M059J (cell line): ENCODE measurements around the gene HDDC3. TPM values are rescaled to one million over a fixed set of nuclear protein-coding genes. Genes with fewer than 3 reads are reported as not detected.
A peak's percentile ranks its signal among the peaks of the same experiment; 100 is the strongest.
"Not testable (repeated sequence)": the region's sequence is repeated elsewhere in the genome, so short reads cannot be mapped to it uniquely, and the experiment has no call there.

ENCODE experiments used
- DNase-seq: peaks from one replicate; pipeline ENCODE4 v3.0.0-alpha.2; 2012; ENCODE audit warnings: low read depth
- total RNA-seq: library from RNA; depleted of rRNA; stranded (reverse); fragments of >200 nt; shearing (Covaris generic); gene quantifications from 2 replicates; pipeline ENCODE4 v1.2.3, GENCODE V29; 2014

HDDC3 gene
- total RNA-seq, 1 experiment from 2014 or later: 9.9 TPM

DNA sequence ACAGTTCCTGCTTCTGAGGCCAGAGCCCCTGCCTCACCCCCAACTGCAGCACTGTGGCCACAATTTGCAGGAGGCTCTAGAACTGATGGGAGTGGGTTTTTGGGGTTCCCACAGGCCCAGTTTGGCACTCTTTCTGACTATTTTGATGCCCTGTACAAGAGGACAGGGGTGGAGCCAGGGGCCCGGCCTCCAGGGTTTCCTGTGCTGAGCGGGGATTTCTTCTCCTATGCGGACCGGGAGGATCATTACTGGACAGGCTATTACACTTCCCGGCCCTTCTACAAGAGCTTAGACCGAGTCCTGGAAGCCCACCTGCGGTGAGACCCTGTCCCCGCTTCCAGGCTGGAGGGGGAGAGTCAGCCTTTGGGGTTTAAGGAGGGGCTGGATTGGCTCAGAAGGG, 22.4 kb downstream of the HDDC3 start:
- DNase-seq: no peak

DNA sequence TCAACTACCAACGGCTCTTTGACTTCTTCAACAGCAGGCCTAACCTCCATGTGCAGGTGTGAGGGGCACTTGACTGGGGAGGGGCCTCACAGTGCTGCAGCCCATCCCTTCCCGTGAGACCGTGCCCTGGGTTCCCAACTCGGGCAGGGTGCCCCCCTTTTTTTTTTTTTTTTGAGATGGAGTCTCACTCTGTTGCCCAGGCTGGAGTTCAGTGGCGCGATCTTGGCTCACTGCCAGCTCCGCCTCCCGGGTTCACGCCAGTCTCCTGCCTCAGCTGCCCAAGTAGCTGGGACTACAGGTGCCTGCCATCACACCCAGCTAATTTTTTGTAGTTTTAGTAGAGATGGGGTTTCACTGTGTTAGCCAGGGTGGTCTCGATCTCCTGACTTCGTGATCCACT, 22.9 kb downstream of the HDDC3 start:
- not testable (repeated sequence) for DNase-seq

DNA sequence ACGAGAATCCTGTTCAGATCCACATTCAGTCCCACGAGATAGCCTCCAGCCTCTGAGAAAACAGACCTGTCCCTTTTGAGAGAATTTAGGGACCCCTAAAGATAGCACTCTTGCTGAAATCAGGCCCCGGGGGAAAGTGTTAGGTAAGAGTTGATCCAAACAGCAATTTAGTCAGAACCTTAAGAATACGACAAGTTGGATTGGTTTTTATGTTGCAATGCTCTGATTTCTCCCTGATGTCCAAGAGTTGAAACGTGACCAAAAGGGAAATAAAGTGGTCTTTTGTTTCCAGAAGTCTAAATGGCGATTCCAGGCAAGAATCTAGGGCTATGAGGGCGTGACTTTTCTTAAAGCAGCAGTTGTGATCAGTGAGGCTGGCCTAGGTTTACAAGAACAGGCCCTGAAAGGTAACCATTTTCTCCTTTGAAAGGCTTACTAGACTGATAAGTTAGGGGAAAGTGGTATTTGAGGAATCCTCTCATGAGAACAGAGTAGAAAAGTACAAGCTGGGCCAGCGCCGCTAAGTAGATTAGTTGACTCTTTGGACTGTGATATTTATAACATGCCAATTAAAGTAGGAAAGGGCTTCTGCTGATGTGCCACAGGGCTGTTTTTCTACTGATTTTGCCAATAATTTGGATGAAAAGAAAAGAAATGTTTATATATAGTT, 24.4 kb downstream of the HDDC3 start:
- DNase-seq: no peak

DNA sequence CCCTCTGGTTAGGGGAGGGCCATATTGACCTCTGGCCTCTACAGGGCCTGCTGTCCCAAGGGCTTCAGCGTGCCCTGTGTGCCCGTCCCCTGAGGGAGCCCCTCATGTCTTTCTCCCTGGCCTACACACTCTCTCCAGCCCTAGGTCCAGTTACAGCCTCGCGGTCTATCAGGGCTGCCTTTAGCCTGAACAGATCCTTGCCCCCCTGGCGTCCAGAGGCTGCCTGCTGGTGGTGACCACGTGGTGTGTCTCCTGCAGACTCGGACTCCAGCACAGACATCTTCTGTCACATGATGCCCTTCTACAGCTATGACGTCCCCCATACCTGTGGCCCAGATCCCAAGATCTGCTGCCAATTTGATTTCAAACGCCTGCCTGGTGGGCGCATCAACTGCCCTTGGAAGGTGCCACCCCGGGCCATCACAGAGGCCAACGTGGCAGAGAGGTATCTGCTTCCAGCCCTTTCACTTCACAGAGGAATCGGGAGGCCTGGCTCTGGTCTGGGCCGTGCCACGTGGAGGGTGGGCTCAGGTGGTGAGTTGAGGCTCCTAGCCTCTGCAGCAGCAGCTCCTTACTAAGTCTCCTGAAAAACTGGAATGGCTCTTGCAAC, 25.2 kb downstream of the HDDC3 start:
- DNase-seq: no peak

DNA sequence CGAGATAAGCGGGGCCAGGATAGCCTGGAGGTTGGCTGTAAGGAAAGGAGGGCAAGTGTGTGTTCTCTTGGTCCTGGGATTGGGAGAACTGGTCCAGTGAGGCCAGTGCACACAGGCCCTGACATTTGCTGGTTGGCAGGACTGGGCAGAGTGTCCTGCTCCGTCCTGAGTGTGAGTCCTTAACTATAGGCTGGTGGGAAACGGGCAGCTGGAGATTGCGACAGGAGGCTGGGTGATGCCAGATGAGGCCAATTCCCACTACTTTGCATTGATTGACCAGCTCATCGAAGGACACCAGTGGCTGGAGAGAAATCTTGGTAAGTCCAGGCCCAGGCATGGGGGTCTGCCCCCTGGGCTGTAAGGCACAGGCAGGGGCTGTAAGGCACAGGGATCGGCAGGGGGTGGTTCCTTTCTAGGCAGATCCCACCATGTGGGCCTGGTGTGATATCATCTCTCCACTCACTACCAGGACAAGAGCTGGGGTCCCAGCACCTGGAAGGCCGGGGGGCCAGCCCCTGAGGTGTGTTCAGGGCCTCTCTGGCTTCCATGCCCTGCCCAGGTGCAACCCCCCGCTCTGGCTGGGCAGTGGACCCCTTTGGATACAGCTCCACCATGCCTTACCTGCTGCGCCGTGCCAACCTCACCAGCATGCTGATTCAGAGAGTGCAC, 26.0 kb downstream of the HDDC3 start:
- DNase-seq: no peak

DNA sequence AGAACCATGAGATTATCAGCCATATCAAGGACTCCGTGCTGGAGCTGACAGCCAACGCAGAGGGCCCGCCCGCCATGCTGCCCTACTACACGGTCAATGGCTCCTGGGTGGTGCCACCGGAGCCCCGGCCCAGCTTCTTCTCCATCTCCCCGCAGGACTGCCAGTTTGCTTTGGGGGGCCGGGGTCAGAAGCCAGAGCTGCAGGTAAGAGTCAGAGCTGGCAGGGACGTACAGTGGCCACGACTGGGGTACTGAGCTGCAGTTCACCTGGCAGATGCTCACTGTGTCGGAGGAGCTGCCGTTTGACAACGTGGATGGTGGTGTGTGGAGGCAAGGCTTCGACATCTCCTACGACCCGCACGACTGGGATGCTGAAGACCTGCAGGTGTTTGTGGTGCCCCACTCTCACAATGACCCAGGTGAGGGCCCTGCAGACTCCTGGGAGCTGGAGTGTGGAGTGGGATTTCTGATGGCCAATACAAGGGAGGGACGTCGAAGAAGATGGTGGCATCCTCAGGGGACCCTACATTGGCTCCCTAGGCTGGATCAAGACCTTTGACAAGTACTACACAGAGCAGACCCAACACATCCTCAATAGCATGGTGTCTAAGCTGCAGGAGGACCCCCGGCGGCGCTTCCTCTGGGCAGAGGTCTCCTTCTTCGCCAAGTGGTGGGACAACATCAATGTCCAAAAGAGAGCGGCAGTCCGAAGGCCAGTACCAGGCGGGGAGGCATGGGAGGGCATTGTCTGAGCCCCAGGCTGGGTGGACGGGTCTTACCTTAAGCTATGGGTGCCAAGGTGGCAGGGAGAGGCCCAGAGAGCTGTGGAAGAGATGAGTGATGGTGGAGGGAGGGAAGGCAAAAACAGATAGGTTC, 26.8 kb downstream of the HDDC3 start:
- DNase-seq: no peak

DNA sequence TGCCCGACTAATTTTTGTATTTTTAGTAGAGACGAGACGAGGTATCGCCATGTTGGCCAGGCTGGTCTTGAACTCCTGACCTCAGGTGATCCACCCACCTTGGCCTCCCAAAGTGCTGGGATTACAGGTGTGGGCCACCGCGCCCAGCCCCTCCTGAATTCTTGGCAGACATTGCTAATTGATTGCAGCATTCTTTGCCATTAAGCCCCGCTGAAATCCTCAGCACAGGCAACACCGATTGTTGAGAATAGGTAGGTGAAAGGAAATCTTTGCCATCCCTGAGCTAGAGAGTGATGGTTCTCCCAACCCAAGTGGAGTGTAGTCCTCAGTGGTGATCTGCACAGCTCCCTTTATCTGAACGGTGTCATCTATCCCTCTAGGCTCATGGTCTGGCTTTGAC, 27.6 kb downstream of the HDDC3 start:
- no peak for DNase-seq

DNA sequence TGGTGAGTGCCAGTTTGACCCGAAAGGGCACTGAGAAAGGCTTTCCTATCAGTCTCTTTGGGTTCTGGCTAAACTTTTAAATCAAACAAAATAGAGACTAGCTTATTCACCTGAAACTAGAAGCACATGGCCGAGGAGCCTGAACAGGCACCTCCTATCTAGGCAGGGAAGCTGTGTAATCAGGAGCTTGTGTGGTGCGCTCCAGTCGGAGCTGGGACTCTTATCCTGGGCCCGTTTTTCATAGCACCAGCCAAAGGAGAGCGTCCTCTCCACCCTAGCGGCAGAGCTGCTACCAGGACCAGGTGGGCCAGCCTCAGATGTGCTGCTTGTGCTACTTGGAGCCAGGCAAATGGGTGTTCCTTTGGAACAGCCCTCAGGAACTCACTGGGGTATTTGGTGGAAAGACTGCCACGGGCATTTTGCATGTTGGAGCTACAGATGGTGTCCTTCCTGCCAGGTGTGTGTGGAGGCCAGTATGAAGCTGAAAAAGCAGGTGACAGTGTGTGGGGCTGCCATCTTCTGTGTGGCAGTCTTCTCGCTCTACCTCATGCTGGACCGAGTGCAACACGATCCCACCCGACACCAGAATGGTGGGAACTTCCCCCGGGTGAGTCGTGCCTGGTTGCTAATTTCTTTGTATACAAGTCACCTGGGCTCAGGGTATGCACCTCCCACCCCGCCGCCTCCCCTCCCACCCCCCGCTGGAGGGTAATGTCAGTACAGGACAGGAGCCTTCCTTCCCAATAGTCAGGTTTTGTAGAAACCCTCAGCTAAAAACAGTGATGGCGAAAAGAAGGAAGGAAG, 28.4 kb downstream of the HDDC3 start:
- DNase-seq: no peak

DNA sequence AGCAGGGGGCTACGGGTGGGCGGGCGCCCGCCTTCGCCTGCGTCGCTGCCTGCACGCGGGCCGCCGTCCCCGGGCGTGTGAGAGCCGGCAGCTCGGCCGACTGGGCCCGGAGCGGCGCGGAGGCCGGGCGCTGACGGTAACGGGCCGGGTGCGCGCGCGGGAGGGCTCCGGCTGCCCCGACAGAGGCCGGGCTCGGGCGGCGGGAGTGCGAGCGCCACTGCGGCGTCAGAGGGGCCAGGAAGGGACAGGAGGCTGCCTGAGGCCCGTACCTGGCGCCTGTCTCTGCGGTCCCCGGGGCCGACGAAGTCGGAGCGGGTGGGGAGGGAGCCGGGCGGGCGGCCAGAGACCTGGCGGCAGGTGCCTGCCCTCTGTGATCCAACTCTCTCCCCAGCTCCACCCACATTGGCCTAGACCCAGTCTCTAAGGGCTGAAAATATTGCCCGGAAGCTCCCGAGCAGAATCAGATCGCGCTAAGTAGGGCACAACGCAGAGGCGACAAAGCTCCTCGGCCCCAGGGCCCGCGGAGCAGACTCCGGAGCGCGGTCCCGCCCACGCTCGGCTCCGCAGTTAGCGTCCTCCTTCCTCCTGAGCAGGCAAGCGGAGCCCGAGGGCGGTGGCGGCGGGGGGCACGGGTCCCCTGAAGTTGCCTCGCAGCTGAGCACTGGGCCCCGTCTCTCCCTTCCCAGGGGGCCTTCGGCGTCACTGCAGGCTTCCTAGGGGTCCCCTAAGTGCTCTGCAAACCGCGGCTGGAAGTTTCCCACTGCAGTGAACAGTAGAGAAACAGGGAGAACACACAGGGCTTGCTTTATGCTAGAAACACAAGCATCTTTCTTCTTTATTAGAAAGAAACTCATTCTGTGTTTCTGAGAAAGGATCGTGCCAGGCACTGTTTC, 29.3 kb downstream of the HDDC3 start, which contains the start of gene MAN2A2:
TSS of gene MAN2A2 (plus strand) at position 463 of the 893 bp plus-strand sequence. CDS start 906 bp downstream, outside the sequence.
- DNase-seq: peak; percentile 54

DNA sequence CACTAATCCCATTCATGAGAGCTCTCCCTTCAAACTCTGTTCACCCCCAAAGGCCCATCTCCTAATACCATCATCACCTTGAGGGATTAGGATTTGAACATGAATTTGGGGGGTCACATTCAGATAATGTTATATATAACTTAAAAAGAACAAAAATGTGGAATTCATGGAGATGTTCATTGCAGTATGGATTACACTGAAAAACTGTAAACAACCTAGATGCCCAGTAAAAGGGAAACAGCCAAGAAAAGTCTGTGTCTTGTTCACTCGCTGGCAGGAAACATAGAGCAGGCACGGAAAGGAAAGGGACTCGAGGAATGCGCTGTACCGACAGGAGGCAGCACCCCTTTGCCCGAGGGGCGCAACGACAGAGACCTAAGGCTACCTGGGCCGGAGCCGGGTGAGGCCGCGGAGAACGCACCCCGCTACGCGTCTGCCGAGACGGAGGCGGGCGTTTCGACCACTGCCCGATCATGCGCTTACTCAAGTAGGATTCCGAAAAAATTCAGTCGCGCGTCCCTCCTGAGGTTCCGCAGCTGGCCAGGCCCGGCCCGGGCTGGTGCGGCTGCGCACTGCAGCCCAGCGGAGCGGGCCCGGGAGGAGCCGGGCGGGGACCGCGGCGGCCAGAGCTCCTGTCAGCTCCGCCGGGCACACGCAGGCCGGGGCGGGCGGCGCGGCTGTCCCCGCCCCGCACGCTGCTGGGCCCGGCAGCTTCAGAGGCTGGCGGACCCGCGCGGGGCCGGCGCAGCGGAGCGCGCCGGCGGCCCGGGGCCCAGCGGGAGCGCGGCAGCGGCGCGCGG, 30.1 kb downstream of the HDDC3 start:
- peak; percentile 75 for DNase-seq

DNA sequence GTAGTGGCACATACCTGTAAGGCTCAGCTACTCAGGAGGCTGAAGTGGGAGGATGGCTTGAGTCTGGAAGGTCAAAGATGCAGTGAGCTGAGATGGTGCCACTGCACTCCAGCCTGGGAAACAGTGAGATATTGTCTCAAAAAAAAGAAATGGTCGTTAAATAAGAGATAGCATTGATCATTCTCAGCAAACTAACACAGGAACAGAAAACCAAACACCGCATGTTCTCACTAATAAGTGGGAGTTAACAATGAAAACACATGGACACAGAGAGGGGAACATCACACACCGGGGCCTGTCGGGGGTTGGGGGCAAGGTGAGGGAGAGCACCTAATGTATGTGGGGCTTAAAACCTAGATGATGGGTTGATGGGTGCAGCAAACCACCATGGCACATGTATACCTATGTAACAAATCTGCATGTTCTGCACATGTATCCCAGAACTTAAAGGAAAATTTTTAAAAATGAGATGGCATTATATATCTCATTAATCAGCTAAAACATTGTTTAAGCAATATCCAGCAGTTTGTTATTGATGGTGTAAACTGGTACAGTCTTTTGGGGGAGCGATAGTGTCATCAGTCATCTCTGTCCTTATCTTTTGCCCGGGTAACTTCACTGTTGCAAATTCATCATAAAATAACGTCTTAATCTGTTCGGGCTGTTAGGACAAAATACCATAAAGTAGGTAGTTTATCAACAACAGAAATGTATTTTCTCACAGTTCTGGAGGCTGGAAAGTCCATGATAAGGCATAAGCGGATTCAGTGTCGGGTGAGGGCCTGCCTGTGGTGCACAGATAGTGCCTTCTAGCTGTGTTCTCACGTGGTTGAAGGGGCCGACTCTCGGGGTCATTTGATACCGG, 30.9 kb downstream of the HDDC3 start:
- no peak for DNase-seq

DNA sequence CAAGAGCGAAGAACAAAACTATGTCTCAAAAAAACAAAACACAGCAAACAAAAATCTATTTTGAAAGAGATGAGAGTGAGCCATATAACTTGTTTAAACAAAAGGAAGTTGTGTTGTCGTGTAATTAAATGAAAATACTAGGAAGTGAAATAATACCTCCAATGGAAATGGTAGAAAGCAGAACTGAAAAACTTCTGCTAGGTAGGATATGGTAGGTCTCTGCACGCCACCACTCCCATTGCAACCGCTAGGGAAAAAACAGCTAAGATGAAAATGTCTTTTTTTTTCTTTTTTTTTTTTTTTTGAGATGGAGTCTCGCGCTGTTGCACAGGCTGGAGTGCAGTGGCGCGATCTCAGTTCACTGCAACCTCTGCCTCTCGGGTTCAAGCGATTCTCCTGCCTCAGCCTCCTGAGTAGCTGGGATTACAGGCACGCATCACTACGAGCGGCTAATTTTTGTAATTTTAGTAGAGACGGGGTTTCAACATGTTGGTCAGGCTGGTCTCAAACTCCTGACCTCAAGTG, 35.2 kb downstream of the HDDC3 start:
- DNase-seq: not testable (repeated sequence)

DNA sequence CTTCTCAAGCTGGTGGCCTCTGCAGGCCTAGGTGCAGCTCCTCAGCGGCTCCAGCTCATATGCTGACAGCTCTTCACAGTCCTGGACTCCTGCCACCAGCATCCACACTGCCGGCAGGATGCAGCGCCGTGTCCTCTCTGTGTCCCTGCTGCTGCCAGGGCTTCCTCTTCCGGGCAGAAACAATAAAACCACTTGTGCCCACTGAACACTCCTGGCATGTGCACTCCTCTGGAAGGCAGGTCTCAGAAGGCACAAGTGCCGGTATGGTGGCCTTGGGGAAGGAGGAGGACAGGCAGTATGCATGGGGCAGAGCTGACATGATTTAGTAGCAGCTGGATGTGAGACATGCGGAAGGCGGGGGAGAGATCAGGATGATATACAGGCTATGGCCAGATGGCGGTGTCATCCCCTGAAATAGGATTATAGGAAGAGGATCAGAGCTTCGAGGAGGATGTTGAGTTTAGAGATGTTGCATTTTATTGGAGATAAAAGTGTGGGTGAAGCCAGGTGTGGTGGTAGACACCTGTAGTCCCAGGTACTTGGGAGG, 36.7 kb downstream of the HDDC3 start:
- DNase-seq: no peak

DNA sequence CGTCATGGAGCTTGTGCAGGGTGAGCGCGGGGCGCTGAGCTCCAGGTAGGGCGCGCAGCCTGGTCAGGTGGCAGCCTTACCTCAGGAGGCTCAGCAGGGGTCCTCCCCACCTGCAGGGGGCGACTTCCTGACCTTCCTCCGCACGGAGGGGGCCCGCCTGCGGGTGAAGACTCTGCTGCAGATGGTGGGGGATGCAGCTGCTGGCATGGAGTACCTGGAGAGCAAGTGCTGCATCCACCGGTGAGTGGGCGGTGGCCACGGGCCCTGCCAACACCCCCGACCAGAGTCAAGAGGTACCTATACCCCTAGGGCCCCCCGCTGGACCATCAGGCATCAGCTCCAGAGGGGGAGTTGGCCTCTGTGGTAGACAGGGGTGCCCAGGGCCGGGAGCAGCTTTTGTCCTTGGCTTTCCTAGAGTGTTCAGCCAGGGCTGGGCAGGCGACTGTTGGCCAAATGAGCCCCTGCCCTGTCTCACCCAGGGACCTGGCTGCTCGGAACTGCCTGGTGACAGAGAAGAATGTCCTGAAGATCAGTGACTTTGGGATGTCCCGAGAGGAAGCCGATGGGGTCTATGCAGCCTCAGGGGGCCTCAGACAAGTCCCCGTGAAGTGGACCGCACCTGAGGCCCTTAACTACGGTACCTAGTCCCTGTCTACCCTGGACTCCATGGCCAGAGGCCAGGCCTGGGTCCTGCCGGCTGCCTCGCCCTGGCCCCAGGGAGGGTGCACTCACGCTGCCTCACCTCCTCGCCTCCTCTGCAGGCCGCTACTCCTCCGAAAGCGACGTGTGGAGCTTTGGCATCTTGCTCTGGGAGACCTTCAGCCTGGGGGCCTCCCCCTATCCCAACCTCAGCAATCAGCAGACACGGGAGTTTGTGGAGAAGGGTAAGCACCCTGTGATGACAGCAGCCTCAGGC, 38.9 kb downstream of the HDDC3 start:
- no peak for DNase-seq

DNA sequence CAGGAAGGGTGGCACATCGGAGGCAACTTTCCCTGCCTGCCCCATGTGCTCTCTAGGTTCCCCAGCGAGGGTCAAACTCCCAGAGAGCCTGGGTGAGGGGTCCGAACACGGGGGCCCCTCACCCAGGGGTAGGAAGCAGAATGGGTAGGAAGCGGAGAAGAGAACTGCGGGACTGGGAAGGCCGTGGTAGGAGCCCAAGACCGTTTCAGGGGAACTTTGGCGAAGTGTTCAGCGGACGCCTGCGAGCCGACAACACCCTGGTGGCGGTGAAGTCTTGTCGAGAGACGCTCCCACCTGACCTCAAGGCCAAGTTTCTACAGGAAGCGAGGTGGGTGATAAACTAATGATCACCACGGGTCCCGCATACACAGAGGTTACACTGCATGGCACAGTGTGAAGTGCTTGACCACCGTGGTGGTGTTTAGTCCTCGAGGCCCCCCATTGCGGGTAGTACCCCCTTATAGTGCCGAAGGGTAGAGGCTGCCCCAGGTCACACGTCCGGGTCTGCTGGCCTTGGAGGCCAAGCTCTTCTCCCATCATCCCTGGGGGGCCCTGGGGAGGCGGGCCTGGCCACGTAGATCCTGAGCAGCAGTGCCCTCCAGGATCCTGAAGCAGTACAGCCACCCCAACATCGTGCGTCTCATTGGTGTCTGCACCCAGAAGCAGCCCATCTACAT, 39.7 kb downstream of the HDDC3 start:
- no peak for DNase-seq

DNA sequence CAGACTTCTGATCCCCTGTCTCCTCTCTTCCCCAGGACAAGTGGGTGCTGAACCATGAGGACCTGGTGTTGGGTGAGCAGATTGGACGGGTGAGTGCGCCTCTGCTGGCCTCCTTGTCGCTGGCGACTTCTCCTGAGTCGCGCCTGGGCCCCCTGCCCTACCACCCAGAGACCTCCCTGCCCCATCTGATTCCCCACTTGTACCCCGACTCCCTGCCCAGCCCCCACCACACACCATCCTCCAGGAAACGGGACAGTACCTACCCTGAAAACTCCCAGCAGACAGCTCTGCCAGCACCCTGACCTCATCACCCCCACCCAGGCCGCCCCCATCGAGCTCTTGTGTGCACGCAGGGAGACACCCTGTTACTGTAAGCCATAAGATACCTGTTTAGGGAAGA, 40.3 kb downstream of the HDDC3 start:
- DNase-seq: no peak
